Chondrocyte (in vitro differentiated cells): ENCODE data around the gene XPO6. TPM values are rescaled to one million over a fixed set of nuclear protein-coding genes. Genes with fewer than 3 reads are reported as not detected.

Experiments used
- DNase-seq: peaks from one replicate; pipeline ENCODE4 v3.0.0; 2021; ENCODE audit warnings: mixed read lengths, low spot score
- H3K27ac Mint-ChIP-seq: one replicate; pipeline ENCODE4 v1.8.0; 2021; ENCODE audit warnings: mild to moderate bottlenecking, moderate library complexity, mixed read lengths; ENCODE audit not compliant: unreplicated experiment
- H3K27me3 Mint-ChIP-seq: 2 replicates; pipeline ENCODE4 v1.8.0; 2021; ENCODE audit warnings: low read depth, mixed read lengths
- H3K36me3 Mint-ChIP-seq: 2 replicates; pipeline ENCODE4 v1.8.0; 2021; ENCODE audit warnings: low read depth, mixed read lengths
- H3K4me1 Mint-ChIP-seq: 2 replicates; pipeline ENCODE4 v1.8.0; 2021; ENCODE audit warnings: low read depth, mild to moderate bottlenecking, mixed read lengths
- H3K4me3 Mint-ChIP-seq: one replicate; pipeline ENCODE4 v1.8.0; 2021; ENCODE audit warnings: mild to moderate bottlenecking, moderate library complexity, mixed read lengths; ENCODE audit not compliant: unreplicated experiment
- H3K9me3 Mint-ChIP-seq: 2 replicates; pipeline ENCODE4 v1.8.0; 2021; ENCODE audit warnings: low read depth, mixed read lengths
- CTCF ChIP-seq: fragments of 200-600 bp; sonication (generic); IDR thresholded peaks from 2 replicates; pipeline ENCODE4 v1.5.0; 2021; ENCODE audit warnings: antibody characterized with exemption, mild to moderate bottlenecking, moderate library complexity
- total RNA-seq: library from RNA; stranded (reverse); gene quantifications from 3 replicates; pipeline ENCODE4 v1.2.1, GENCODE V29; 2021

XPO6 gene
- total RNA-seq, 1 donor from 2014 or later: 124 TPM

GRCh38 chr16:28151180-28151579 lies 60.6 kb downstream of the XPO6 start:
- H3K36me3 Mint-ChIP-seq: peaks cover 43% of the 10 kb centered on the region
- H3K27me3 Mint-ChIP-seq: no peaks in the 10 kb centered on the region
- TF ChIP-seq CTCF: no peak
- H3K4me3 Mint-ChIP-seq: no peak overlapping the region
- DNase-seq: no peak
- H3K4me1 Mint-ChIP-seq: peaks cover 7% of the 10 kb centered on the region
- no peaks in the 10 kb centered on the region for H3K9me3 Mint-ChIP-seq
- H3K27ac Mint-ChIP-seq: no peak overlapping the region

GRCh38 chr16:28149011-28149888 lies 62.5 kb downstream of the XPO6 start:
- Mint-ChIP-seq H3K4me3 (no peak overlapping the region), H3K27ac (no peak overlapping the region), H3K9me3 (no peaks in the 10 kb centered on the region), H3K36me3 (peaks cover 33% of the 10 kb centered on the region), H3K27me3 (no peaks in the 10 kb centered on the region), H3K4me1 (peaks cover 26% of the 10 kb centered on the region)
- DNase-seq: no peak
- no peak for TF ChIP-seq CTCF

- DNase-seq: no peak
- Mint-ChIP-seq H3K27me3 (no peaks in the 10 kb centered on the region), H3K9me3 (no peaks in the 10 kb centered on the region), H3K36me3 (peaks cover 31% of the 10 kb centered on the region), H3K27ac (peak overlapping the region; percentile 78), H3K4me3 (no peak overlapping the region), H3K4me1 (peaks cover 38% of the 10 kb centered on the region)
- no peak for TF ChIP-seq CTCF
Measured at GRCh38 chr16:28146536-28146935, 65.2 kb downstream of the XPO6 start.

- Mint-ChIP-seq H3K27me3 (no peaks in the 10 kb centered on the region), H3K4me1 (peaks cover 43% of the 10 kb centered on the region), H3K9me3 (no peaks in the 10 kb centered on the region), H3K4me3 (no peak overlapping the region), H3K36me3 (peaks cover 30% of the 10 kb centered on the region), H3K27ac (peak overlapping the region; percentile 78)
- no peak for DNase-seq
- TF ChIP-seq CTCF: no peak
Measured at GRCh38 chr16:28145796-28146195, 66.0 kb downstream of the XPO6 start.

GRCh38 chr16:28140788-28141618 lies 70.8 kb downstream of the XPO6 start:
- Mint-ChIP-seq H3K36me3 (peaks cover 12% of the 10 kb centered on the region), H3K4me3 (no peak overlapping the region), H3K27me3 (no peaks in the 10 kb centered on the region), H3K27ac (no peak overlapping the region), H3K9me3 (no peaks in the 10 kb centered on the region), H3K4me1 (peaks cover 34% of the 10 kb centered on the region)
- no peak for TF ChIP-seq CTCF
- no peak for DNase-seq
